HEK293 (cell line): ENCODE results near the gene CELF4.

Source experiments
- CTCF ChIA-PET: fragments of 350-600 bp; formaldehyde crosslinking; extraction: SDS; loops from one replicate; lab custom pipeline; 2021; ENCODE audit warnings: antibody characterized with exemption; lab: Yijun Ruan, JAX
- POLR2A ChIA-PET: fragments of 300-600 bp; formaldehyde crosslinking; extraction: SDS; loops from one replicate; lab custom pipeline; 2020; ENCODE audit warnings: antibody characterized with exemption, inconsistent platforms; lab: Yijun Ruan, JAX
- H3K27ac ChIP-seq: fragments of 200-500 bp; sonication (Bioruptor generic); 2 replicates; pipeline ENCODE4 v1.5.1; 2014; ENCODE audit warnings: low read depth, low read length, control low read depth, inconsistent platforms; ENCODE audit errors: extremely low read depth
- H3K36me3 ChIP-seq, 2 experiments: fragments of 200-500 bp in 1 of 2; sonication (Bioruptor generic) in 1 of 2; 1 replicate in 1 of 2; 2 replicates in 1 of 2; pipeline ENCODE4 v1.5.1; 2014 to 2017; ENCODE audit warnings: inconsistent platforms in 2 of 2, low read length in 2 of 2; ENCODE audit not compliant: control insufficient read depth in 2 of 2, insufficient read depth in 1 of 2
- H3K4me1 ChIP-seq: fragments of 200-500 bp; sonication (Bioruptor generic); 2 replicates; pipeline ENCODE4 v1.5.1; 2014; ENCODE audit warnings: mild to moderate bottlenecking, low read length, inconsistent platforms; ENCODE audit not compliant: control insufficient read depth, insufficient read depth
- H3K4me3 ChIP-seq: 2 replicates; pipeline ENCODE4 v1.5.1; 2011; ENCODE audit warnings: low read depth, mild to moderate bottlenecking, control low read depth, low read length, moderate library complexity
- H3K9me3 ChIP-seq: fragments of 200-500 bp; sonication (Bioruptor generic); 2 replicates; pipeline ENCODE4 v1.5.1; 2014; ENCODE audit warnings: low read depth, low read length, inconsistent platforms; ENCODE audit not compliant: control insufficient read depth, insufficient read depth
- CTCF ChIP-seq: fragments of 450-650 bp; formaldehyde crosslinking; IDR thresholded peaks from 2 replicates; pipeline ENCODE4 v1.5.1; 2016; ENCODE audit warnings: missing biosample characterization, missing genetic modification characterization
- IKZF3 ChIP-seq: fragments of 450-650 bp; IDR thresholded peaks from 2 replicates; pipeline ENCODE4 v1.5.0; 2018; ENCODE audit warnings: missing biosample characterization, mild to moderate bottlenecking, missing genetic modification characterization, moderate library complexity
- MYNN ChIP-seq: fragments of 450-650 bp; formaldehyde crosslinking; IDR thresholded peaks from 2 replicates; pipeline ENCODE4 v1.5.1; 2016; ENCODE audit warnings: missing biosample characterization, missing genetic modification characterization, borderline replicate concordance
- PBX3 ChIP-seq: sonication (generic); formaldehyde crosslinking; IDR thresholded peaks from 2 replicates; pipeline ENCODE4 v1.8.1; 2022; ENCODE audit warnings: mild to moderate bottlenecking, moderate library complexity, missing genetic modification reagents
- REST ChIP-seq: fragments of 450-650 bp; formaldehyde crosslinking; IDR thresholded peaks from 2 replicates; pipeline ENCODE4 v1.5.1; 2016; ENCODE audit warnings: missing biosample characterization, missing genetic modification characterization
- YY2 ChIP-seq: fragments of 450-650 bp; formaldehyde crosslinking; IDR thresholded peaks from 2 replicates; pipeline ENCODE4 v1.5.1; 2016; ENCODE audit warnings: missing biosample characterization, missing genetic modification characterization
- ZFHX2 ChIP-seq: fragments of 450-650 bp; formaldehyde crosslinking; conservative IDR thresholded peaks from 2 replicates; pipeline ENCODE4 v1.5.1; 2016; ENCODE audit warnings: missing biosample characterization, missing genetic modification characterization
- ZFP41 ChIP-seq: fragments of 450-650 bp; formaldehyde crosslinking; IDR thresholded peaks from 2 replicates; pipeline ENCODE4 v1.5.1; 2016; ENCODE audit warnings: missing biosample characterization, missing genetic modification characterization, borderline replicate concordance
- ZNF138 ChIP-seq: fragments of 450-650 bp; formaldehyde crosslinking; IDR thresholded peaks from 2 replicates; pipeline ENCODE4 v1.5.1; 2016; ENCODE audit warnings: missing biosample characterization, missing genetic modification characterization, borderline replicate concordance
- ZNF19 ChIP-seq: fragments of 450-650 bp; formaldehyde crosslinking; IDR thresholded peaks from 2 replicates; pipeline ENCODE4; 2016; ENCODE audit warnings: missing biosample characterization, missing genetic modification characterization, low read depth
- ZNF280D ChIP-seq: fragments of 450-650 bp; formaldehyde crosslinking; IDR thresholded peaks from 2 replicates; pipeline ENCODE4 v1.5.1; 2016; ENCODE audit warnings: missing biosample characterization, missing genetic modification characterization
- ZNF341 ChIP-seq: fragments of 450-650 bp; formaldehyde crosslinking; IDR thresholded peaks from 2 replicates; pipeline ENCODE4; 2016; ENCODE audit warnings: low read depth, missing biosample characterization, missing genetic modification characterization
- ZNF391 ChIP-seq: fragments of 450-650 bp; formaldehyde crosslinking; IDR thresholded peaks from 2 replicates; pipeline ENCODE4 v1.5.1; 2016; ENCODE audit warnings: low read depth, missing biosample characterization, missing genetic modification characterization, borderline replicate concordance
- ZNF561 ChIP-seq: fragments of 450-650 bp; IDR thresholded peaks from 2 replicates; pipeline ENCODE4 v1.5.1; 2018; ENCODE audit warnings: missing biosample characterization, missing genetic modification characterization, borderline replicate concordance
- ZNF654 ChIP-seq: fragments of 450-650 bp; formaldehyde crosslinking; IDR thresholded peaks from 2 replicates; pipeline ENCODE4 v1.5.1; 2016; ENCODE audit warnings: low read depth, missing biosample characterization, missing genetic modification characterization
- ZNF785 ChIP-seq: fragments of 450-650 bp; formaldehyde crosslinking; IDR thresholded peaks from 2 replicates; pipeline ENCODE4 v1.5.1; 2016; ENCODE audit warnings: missing biosample characterization, missing genetic modification characterization
- ZSCAN23 ChIP-seq: fragments of 450-650 bp; formaldehyde crosslinking; IDR thresholded peaks from 2 replicates; pipeline ENCODE4 v1.5.1; 2016; ENCODE audit warnings: missing biosample characterization, missing genetic modification characterization
- ZXDB ChIP-seq: fragments of 450-650 bp; formaldehyde crosslinking; IDR thresholded peaks from 2 replicates; pipeline ENCODE4 v1.5.1; 2016; ENCODE audit warnings: missing biosample characterization, missing genetic modification characterization

Gene CELF4

GRCh38 chr18:37270038-37270665 is 295.4 kb downstream of the CELF4 start (continued):
- TF ChIP-seq ZNF280D, result 0 out of 2 replicates have a peak, but pooled peaks have one; percentile 53
- TF ChIP-seq ZNF785 (tag by site-specific recombination), result no peak

- ChIA-PET POLR2A (no interaction called here), CTCF (interaction anchor here (1.2 kb wide), 1 partner anchor 55 kb away, joined by 3 read pairs; no protein-coding TSS in a partner anchor)
- H3K4me1 ChIP-seq, result no peaks in the 10 kb centered on the region
- H3K4me3 ChIP-seq, result no peak overlapping the region
- peak; percentile 39; the same call in 1 of the 2 replicates for TF ChIP-seq CTCF (tag by site-specific recombination)
- TF ChIP-seq MYNN (tag by site-specific recombination), result no peak
- no peak overlapping the region for H3K27ac ChIP-seq
- H3K9me3 ChIP-seq, result no peaks in the 10 kb centered on the region
- H3K36me3 ChIP-seq, result no peaks in the 10 kb centered on the region
These were observed 299.3 kb downstream of the CELF4 start for GRCh38 chr18:37266290-37266689.

- H3K9me3 ChIP-seq, result no peaks in the 10 kb centered on the region
- no peak overlapping the region for H3K27ac ChIP-seq
- CTCF ChIA-PET, result interaction anchor here (1.2 kb wide), 1 partner anchor 56 kb away, joined by 3 read pairs; no protein-coding TSS in a partner anchor
- no peaks in the 10 kb centered on the region for H3K4me1 ChIP-seq
- H3K36me3 ChIP-seq, result no peaks in the 10 kb centered on the region
- POLR2A ChIA-PET, result no interaction called here
- no peak for TF ChIP-seq ZXDB (tag by site-specific recombination)
- no peak for TF ChIP-seq ZNF654
- no peak for TF ChIP-seq ZSCAN23
- no peak for TF ChIP-seq ZNF391 (tag by site-specific recombination)
- no peak for TF ChIP-seq ZNF138 (tag by site-specific recombination)
- TF ChIP-seq REST (tag by site-specific recombination), result no peak
- no peak for TF ChIP-seq PBX3 (CRISPR knock-in tag)
- no peak for TF ChIP-seq ZFHX2 (tag by site-specific recombination)
- TF ChIP-seq ZNF341, result no peak
- no peak for TF ChIP-seq YY2 (tag by site-specific recombination)
- TF ChIP-seq ZNF19 (tag by site-specific recombination), result no peak
- TF ChIP-seq ZFP41 (tag by site-specific recombination), result no peak
- no peak for TF ChIP-seq IKZF3 (tag by site-specific recombination)
- no peak for TF ChIP-seq ZNF561
- H3K4me3 ChIP-seq, result no peak overlapping the region
These were observed 300.2 kb downstream of the CELF4 start for GRCh38 chr18:37265382-37265781.
